Measurements from ENCODE around the gene PRG2. TPM values are rescaled to one million over a fixed set of nuclear protein-coding genes. Genes with fewer than 3 reads are reported as not detected.
"Not testable (repeated sequence)": the region's sequence is repeated elsewhere in the genome, so short reads cannot be mapped to it uniquely, and the experiment has no call there.

PRG2 gene
- total RNA-seq, 1 donor from 2014 or later, result not detected

DNA sequence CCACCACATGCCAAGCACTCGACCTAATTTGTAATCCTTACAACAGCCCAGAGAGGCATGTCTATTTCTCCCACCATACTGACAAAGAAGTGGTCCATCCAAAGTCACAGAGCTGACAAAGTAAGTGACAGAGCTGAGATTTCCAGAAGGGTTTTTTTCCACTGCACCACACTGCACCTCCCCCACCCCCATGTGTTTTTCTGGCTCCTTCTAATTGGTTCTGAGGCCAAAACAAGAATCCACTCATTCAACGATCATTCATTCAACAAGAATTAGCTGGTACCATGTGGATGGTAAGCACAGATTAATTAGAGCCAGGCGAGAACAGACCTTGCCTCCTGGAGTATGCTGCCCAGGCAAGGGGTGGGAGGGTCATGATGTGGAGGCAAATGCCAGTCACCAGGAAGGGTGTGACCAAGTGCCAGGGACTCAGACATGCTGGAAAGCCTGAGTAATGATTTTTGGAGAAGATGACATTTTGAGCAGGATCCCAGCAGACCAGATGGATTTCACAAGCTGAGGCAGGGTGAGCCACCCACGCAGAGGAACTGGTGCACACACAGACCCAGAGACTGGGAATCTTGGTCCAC lies 14.9 kb upstream of the PRG2 start:
- H3K4me3 ChIP-seq, result no peak overlapping the region
- TF ChIP-seq, protein P1, sequence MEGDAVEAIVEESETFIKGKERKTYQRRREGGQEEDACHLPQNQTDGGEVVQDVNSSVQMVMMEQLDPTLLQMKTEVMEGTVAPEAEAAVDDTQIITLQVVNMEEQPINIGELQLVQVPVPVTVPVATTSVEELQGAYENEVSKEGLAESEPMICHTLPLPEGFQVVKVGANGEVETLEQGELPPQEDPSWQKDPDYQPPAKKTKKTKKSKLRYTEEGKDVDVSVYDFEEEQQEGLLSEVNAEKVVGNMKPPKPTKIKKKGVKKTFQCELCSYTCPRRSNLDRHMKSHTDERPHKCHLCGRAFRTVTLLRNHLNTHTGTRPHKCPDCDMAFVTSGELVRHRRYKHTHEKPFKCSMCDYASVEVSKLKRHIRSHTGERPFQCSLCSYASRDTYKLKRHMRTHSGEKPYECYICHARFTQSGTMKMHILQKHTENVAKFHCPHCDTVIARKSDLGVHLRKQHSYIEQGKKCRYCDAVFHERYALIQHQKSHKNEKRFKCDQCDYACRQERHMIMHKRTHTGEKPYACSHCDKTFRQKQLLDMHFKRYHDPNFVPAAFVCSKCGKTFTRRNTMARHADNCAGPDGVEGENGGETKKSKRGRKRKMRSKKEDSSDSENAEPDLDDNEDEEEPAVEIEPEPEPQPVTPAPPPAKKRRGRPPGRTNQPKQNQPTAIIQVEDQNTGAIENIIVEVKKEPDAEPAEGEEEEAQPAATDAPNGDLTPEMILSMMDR (IDR thresholded peaks at IDR 0.05), result no peak
- intact Hi-C loops (cut with DNase I), result no loop called here
- no peaks in the 10 kb centered on the region for H3K9me3 ChIP-seq
- no peak overlapping the region for H3K27ac ChIP-seq
- no peaks in the 10 kb centered on the region for H3K27me3 ChIP-seq
- H3K36me3 ChIP-seq, result peaks cover 36% of the 10 kb centered on the region
- DNase-seq (no peak), ATAC-seq (peak; percentile 34)
- peaks cover 21% of the 10 kb centered on the region for H3K4me1 ChIP-seq

DNA sequence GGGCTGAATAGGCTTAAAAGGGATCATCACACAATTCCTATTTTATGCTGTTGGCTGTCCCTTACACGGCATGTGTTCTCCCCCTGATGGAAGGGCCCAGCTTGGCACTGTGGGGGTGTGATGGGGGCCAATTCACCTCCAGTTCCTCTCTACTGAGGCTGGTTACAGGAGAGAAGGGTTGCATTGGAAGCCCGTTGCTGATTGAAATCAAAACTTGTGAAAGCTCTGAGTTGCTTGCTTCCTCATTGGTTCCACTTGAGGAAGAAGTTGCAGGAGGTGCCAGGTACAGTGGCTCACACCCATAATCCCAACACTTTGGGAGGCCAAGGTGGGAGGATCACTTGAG lies 13.3 kb upstream of the PRG2 start:
- no peak for DNase-seq
- Histone ChIP-seq H3K4me3 (no peak overlapping the region), H3K27ac (no peak overlapping the region), H3K4me1 (peaks cover 21% of the 10 kb centered on the region), H3K36me3 (peaks cover 20% of the 10 kb centered on the region), H3K27me3 (no peaks in the 10 kb centered on the region), H3K9me3 (no peaks in the 10 kb centered on the region)
- peak; percentile 21 for ATAC-seq
- intact Hi-C loops (cut with DNase I), result no loop called here
- TF ChIP-seq, protein P1 (IDR thresholded peaks at IDR 0.05), result no peak

DNA sequence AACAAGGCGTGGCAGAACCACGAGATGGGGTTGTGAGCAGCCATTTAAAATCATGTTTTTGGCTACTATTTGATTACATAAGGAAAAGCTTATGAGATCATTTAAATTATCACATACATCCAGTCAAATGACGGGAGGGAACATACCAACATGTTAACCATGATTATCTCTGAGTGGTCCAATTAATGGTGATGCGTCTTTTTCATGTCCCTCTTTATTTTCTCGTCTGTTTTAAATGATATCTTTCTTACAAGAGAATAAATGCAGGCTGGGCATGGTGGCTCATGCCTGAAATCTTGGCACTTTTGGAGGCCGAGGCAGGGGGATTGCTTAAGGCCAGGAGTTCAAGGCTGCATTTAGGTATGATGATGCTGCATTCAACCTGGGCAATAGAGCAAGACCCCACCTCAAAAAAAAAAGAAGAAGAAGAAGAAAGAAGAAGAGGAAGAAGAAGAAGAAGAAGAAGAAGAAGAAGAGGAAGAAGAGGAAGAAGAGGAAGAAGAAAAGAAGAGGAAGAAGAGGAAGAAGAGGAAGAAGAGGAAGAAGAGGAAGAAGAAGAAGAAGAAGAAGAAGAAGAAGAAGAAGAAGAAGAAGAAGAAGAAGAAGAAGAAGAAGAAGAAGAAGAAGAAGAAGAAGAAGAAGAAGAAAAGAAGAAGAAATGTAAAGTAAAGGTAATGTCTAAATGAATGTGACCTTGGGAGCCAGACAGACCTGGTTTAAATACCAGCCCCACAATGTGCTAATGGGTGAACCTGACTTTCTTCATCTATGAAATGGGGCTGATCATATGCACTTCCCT lies 12.8 kb upstream of the PRG2 start:
- H3K27ac ChIP-seq; H3K27me3 ChIP-seq; H3K4me3 ChIP-seq; DNase-seq; ATAC-seq; H3K9me3 ChIP-seq; intact Hi-C loops (cut with DNase I): not testable (repeated sequence)
- peaks cover 21% of the 10 kb centered on the region for H3K4me1 ChIP-seq
- H3K36me3 ChIP-seq, result peaks cover 14% of the 10 kb centered on the region

- intact Hi-C loops (cut with DNase I), result no loop called here
- Histone ChIP-seq H3K4me3 (no peak overlapping the region), H3K27ac (no peak overlapping the region), H3K4me1 (peaks cover 18% of the 10 kb centered on the region), H3K9me3 (no peaks in the 10 kb centered on the region), H3K36me3 (peaks cover 6% of the 10 kb centered on the region), H3K27me3 (no peaks in the 10 kb centered on the region)
- no peak for DNase-seq
- no peak for ATAC-seq
- TF ChIP-seq, protein P1 (IDR thresholded peaks at IDR 0.05), result no peak
These were observed 11.9 kb upstream of the PRG2 start for GRCh38 chr11:57402188-57403002.

DNA sequence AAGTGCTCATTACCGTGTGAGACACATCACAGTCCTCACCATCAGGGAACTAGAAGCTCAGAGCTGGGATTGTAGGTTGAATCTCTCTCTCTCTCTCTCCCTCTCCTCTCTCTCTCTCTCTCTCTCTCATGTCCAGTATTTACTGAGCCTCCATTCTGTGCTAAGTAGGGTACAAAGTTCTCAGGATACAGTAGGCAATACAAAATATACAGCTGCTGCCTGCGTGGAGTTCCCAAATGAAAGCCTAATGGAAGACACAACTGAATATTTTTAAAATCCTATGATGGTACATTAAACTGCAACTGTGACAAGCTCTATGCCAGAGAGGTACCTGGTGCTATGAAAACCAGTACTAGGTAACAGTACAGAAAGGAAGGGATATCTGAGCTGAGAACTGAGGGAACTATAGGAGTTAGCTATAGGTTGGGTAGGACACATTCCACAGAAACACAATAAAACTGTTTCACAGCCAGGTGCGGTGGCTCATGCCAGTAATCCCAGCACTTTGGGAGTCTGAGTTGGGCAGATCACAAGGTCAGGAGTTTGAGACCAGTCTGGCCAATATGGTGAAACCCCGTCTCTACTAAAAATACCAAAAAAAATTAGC lies 9.6 kb upstream of the PRG2 start:
- intact Hi-C loops (cut with DNase I), result no loop called here
- TF ChIP-seq, protein P1 (IDR thresholded peaks at IDR 0.05), result no peak
- DNase-seq, result no peak
- H3K36me3 ChIP-seq, result no peaks in the 10 kb centered on the region
- H3K27ac ChIP-seq, result no peak overlapping the region
- no peak for ATAC-seq
- H3K4me1 ChIP-seq, result no peaks in the 10 kb centered on the region
- no peaks in the 10 kb centered on the region for H3K27me3 ChIP-seq
- no peak overlapping the region for H3K4me3 ChIP-seq
- no peaks in the 10 kb centered on the region for H3K9me3 ChIP-seq
